ENCODE data around the gene B3GALT4. TPM values are rescaled to one million over a fixed set of nuclear protein-coding genes. Genes with fewer than 3 reads are reported as not detected.

B3GALT4 gene
- total RNA-seq, 1 donor from 2014 or later: 2.1 TPM

DNA sequence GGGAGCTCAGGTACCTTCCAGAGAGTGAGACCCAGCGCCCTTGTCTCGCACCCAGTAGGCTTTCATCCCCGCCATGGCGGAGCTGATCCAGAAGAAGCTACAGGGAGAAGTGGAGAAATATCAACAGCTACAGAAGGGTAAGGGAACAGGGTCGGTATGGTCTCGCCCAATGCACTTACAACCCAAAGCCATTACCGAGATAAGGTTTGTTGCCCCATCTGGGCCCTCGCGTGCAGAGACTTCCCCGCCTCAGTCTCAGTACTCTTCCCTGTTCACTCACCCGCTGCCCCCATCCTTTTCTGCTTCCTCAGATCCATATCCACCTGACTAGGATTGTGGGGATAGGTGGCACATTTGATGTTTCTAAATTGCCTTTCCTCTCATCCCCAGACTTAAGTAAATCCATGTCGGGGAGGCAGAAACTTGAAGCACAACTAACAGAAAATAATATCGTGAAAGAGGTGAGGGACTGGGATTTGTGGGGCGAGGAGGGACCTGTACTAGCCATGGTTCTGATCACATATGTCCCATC lies 12.9 kb downstream of the B3GALT4 start:
- peak overlapping the region; percentile 93 to 95 (median 93) for H3K9ac ChIP-seq (ENCODE audit: low read depth in 1 of 3, low read length in 3 of 3)
- peaks cover 54 to 56% (median 55%) of the 10 kb centered on the region in 3 donors for H3K36me3 ChIP-seq (ENCODE audit: control insufficient read depth in 3 of 3, insufficient read depth in 3 of 3, low read length in 3 of 3)
- H3K27me3 ChIP-seq (ENCODE audit: control insufficient read depth in 3 of 3, insufficient read depth in 3 of 3, low read length in 3 of 3): no peaks in the 10 kb centered on the region
- peak overlapping the region; percentile 80 for H3K27ac ChIP-seq (ENCODE audit: low read depth, low read length)
- peak overlapping the region; percentile 90 to 96 (median 95) for H3K4me3 ChIP-seq (ENCODE audit: low read length in 3 of 3)
- H3K9me3 ChIP-seq (ENCODE audit: control insufficient read depth in 3 of 3, low read length in 3 of 3): no peaks in the 10 kb centered on the region
- peaks cover 19 to 29% (median 23%) of the 10 kb centered on the region in 3 donors for H3K4me1 ChIP-seq (ENCODE audit: control insufficient read depth in 3 of 3, insufficient read depth in 3 of 3, low read length in 3 of 3)

DNA sequence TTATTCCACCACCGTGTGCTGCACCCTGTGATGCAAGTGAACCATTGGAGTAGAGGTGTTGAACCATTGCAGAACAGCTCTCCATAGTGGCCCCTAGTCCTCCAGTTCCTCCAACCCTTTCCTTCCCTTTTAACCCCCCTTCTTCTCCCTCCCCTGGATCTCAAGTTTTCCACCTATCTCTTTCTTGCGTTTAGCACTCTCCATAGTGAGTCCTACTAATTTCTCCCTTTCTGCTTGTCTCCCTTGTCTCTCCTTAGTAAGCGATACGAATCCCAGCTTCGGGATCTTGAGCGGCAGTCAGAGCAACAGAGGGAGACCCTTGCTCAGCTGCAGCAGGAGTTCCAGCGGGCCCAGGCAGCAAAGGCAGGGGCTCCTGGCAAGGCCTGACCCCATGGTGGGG lies 13.5 kb downstream of the B3GALT4 start:
- Histone ChIP-seq H3K4me3 (ENCODE audit: low read length in 3 of 3) (peak overlapping the region; percentile 90 to 96 (median 95)), H3K27ac (ENCODE audit: low read depth, low read length) (no peak overlapping the region)

GRCh38 chr6:33292996-33293682 lies 16.2 kb downstream of the B3GALT4 start:
- no peak overlapping the region for H3K4me3 ChIP-seq (ENCODE audit: low read length in 3 of 3)
- H3K9me3 ChIP-seq (ENCODE audit: control insufficient read depth in 3 of 3, low read length in 3 of 3): no peaks in the 10 kb centered on the region
- H3K27me3 ChIP-seq (ENCODE audit: control insufficient read depth in 3 of 3, insufficient read depth in 3 of 3, low read length in 3 of 3): no peaks in the 10 kb centered on the region
- no peak overlapping the region for H3K9ac ChIP-seq (ENCODE audit: low read depth in 1 of 3, low read length in 3 of 3)
- H3K27ac ChIP-seq (ENCODE audit: low read depth, low read length): no peak overlapping the region
- peaks cover 25 to 35% (median 26%) of the 10 kb centered on the region in 3 donors for H3K4me1 ChIP-seq (ENCODE audit: control insufficient read depth in 3 of 3, insufficient read depth in 3 of 3, low read length in 3 of 3)
- peaks cover 53 to 54% (median 53%) of the 10 kb centered on the region in 3 donors for H3K36me3 ChIP-seq (ENCODE audit: control insufficient read depth in 3 of 3, insufficient read depth in 3 of 3, low read length in 3 of 3)

More for the DNA sequence above, 13.5 kb downstream of the B3GALT4 start:
- H3K9me3 ChIP-seq (ENCODE audit: control insufficient read depth in 3 of 3, low read length in 3 of 3): no peaks in the 10 kb centered on the region
- peaks cover 58 to 61% (median 60%) of the 10 kb centered on the region in 3 donors for H3K36me3 ChIP-seq (ENCODE audit: control insufficient read depth in 3 of 3, insufficient read depth in 3 of 3, low read length in 3 of 3)
- H3K4me1 ChIP-seq (ENCODE audit: control insufficient read depth in 3 of 3, insufficient read depth in 3 of 3, low read length in 3 of 3): peaks cover 19 to 29% (median 23%) of the 10 kb centered on the region in 3 donors
- H3K9ac ChIP-seq (ENCODE audit: low read depth in 1 of 3, low read length in 3 of 3): peak overlapping the region; percentile 93 to 95 (median 93)
- no peaks in the 10 kb centered on the region for H3K27me3 ChIP-seq (ENCODE audit: control insufficient read depth in 3 of 3, insufficient read depth in 3 of 3, low read length in 3 of 3)

GRCh38 chr6:33294086-33294823 lies 17.3 kb downstream of the B3GALT4 start:
- Histone ChIP-seq H3K27ac (ENCODE audit: low read depth, low read length) (no peak overlapping the region), H3K9ac (ENCODE audit: low read depth in 1 of 3, low read length in 3 of 3) (no peak overlapping the region), H3K36me3 (ENCODE audit: control insufficient read depth in 3 of 3, insufficient read depth in 3 of 3, low read length in 3 of 3) (peaks cover 53% of the 10 kb centered on the region in 3 donors), H3K27me3 (ENCODE audit: control insufficient read depth in 3 of 3, insufficient read depth in 3 of 3, low read length in 3 of 3) (no peaks in the 10 kb centered on the region), H3K9me3 (ENCODE audit: control insufficient read depth in 3 of 3, low read length in 3 of 3) (no peaks in the 10 kb centered on the region), H3K4me1 (ENCODE audit: control insufficient read depth in 3 of 3, insufficient read depth in 3 of 3, low read length in 3 of 3) (peaks cover 21 to 27% (median 22%) of the 10 kb centered on the region in 3 donors), H3K4me3 (ENCODE audit: low read length in 3 of 3) (no peak overlapping the region)

DNA sequence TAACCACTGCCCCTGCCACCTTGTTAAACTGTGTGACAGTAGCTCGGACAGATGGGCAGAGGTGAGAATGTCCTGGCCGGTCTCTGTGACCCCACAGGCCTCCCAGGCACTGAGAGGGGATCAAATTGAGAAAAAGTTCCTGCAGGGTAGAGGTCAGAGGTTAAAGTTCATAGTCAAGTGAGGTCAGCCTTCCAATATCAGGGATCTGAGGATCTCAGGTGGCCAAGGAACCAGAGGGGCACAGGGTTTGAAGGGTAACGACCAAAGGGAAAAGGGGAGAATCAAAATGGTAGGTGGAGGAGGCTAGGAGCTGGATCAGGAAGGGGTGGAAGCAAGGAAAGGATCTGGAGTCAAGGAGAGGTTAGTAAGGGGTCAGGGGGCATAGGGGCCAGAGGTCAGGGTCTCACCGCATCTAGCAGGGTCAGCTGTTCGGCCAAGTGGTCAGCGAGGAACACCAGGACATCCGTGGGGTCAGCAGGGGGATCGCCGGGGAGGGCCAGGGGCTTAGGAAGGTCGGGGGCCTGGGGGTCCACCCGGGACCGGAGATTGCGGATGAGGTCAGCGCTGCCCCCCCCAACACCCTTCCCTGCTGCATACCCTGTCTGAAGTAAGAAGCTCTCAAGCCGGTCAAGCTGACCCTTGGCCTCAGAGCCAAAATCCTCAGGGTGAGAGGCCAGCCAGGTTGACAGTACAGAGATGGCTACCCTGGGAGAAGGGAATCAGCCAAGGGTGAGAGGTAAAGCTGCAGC lies 18.9 kb downstream of the B3GALT4 start:
- Histone ChIP-seq H3K9ac (ENCODE audit: low read depth in 1 of 3, low read length in 3 of 3) (no peak overlapping the region), H3K4me3 (ENCODE audit: low read length in 3 of 3) (no peak overlapping the region), H3K27ac (ENCODE audit: low read depth, low read length) (no peak overlapping the region), H3K9me3 (ENCODE audit: control insufficient read depth in 3 of 3, low read length in 3 of 3) (no peaks in the 10 kb centered on the region), H3K4me1 (ENCODE audit: control insufficient read depth in 3 of 3, insufficient read depth in 3 of 3, low read length in 3 of 3) (peaks cover 16 to 25% (median 17%) of the 10 kb centered on the region in 3 donors), H3K27me3 (ENCODE audit: control insufficient read depth in 3 of 3, insufficient read depth in 3 of 3, low read length in 3 of 3) (no peaks in the 10 kb centered on the region), H3K36me3 (ENCODE audit: control insufficient read depth in 3 of 3, insufficient read depth in 3 of 3, low read length in 3 of 3) (peaks cover 52 to 53% (median 53%) of the 10 kb centered on the region in 3 donors)

- H3K9ac ChIP-seq (ENCODE audit: low read depth in 1 of 3, low read length in 3 of 3): peak overlapping the region in 2 of 3 donors; percentile 62 to 76
- H3K4me1 ChIP-seq (ENCODE audit: control insufficient read depth in 3 of 3, insufficient read depth in 3 of 3, low read length in 3 of 3): peaks cover 16 to 25% (median 17%) of the 10 kb centered on the region in 3 donors
- H3K27me3 ChIP-seq (ENCODE audit: control insufficient read depth in 3 of 3, insufficient read depth in 3 of 3, low read length in 3 of 3): no peaks in the 10 kb centered on the region
- H3K9me3 ChIP-seq (ENCODE audit: control insufficient read depth in 3 of 3, low read length in 3 of 3): no peaks in the 10 kb centered on the region
- H3K4me3 ChIP-seq (ENCODE audit: low read length in 3 of 3): peak overlapping the region; percentile 52 to 98 (median 54)
- peaks cover 41 to 49% (median 43%) of the 10 kb centered on the region in 3 donors for H3K36me3 ChIP-seq (ENCODE audit: control insufficient read depth in 3 of 3, insufficient read depth in 3 of 3, low read length in 3 of 3)
- H3K27ac ChIP-seq (ENCODE audit: low read depth, low read length): peak overlapping the region; percentile 97
These were observed 20.0 kb downstream of the B3GALT4 start for GRCh38 chr6:33296797-33297405.

- H3K36me3 ChIP-seq (ENCODE audit: control insufficient read depth in 3 of 3, insufficient read depth in 3 of 3, low read length in 3 of 3): peaks cover 36 to 43% (median 37%) of the 10 kb centered on the region in 3 donors
- peak overlapping the region; percentile 43 to 76 (median 62) for H3K9ac ChIP-seq (ENCODE audit: low read depth in 1 of 3, low read length in 3 of 3)
- peak overlapping the region; percentile 97 for H3K27ac ChIP-seq (ENCODE audit: low read depth, low read length)
- H3K4me1 ChIP-seq (ENCODE audit: control insufficient read depth in 3 of 3, insufficient read depth in 3 of 3, low read length in 3 of 3): peaks cover 16 to 25% (median 17%) of the 10 kb centered on the region in 3 donors
- peak overlapping the region; percentile 52 to 98 (median 54) for H3K4me3 ChIP-seq (ENCODE audit: low read length in 3 of 3)
- H3K27me3 ChIP-seq (ENCODE audit: control insufficient read depth in 3 of 3, insufficient read depth in 3 of 3, low read length in 3 of 3): no peaks in the 10 kb centered on the region
- H3K9me3 ChIP-seq (ENCODE audit: control insufficient read depth in 3 of 3, low read length in 3 of 3): no peaks in the 10 kb centered on the region
These were observed 20.6 kb downstream of the B3GALT4 start for GRCh38 chr6:33297406-33297955.

DNA sequence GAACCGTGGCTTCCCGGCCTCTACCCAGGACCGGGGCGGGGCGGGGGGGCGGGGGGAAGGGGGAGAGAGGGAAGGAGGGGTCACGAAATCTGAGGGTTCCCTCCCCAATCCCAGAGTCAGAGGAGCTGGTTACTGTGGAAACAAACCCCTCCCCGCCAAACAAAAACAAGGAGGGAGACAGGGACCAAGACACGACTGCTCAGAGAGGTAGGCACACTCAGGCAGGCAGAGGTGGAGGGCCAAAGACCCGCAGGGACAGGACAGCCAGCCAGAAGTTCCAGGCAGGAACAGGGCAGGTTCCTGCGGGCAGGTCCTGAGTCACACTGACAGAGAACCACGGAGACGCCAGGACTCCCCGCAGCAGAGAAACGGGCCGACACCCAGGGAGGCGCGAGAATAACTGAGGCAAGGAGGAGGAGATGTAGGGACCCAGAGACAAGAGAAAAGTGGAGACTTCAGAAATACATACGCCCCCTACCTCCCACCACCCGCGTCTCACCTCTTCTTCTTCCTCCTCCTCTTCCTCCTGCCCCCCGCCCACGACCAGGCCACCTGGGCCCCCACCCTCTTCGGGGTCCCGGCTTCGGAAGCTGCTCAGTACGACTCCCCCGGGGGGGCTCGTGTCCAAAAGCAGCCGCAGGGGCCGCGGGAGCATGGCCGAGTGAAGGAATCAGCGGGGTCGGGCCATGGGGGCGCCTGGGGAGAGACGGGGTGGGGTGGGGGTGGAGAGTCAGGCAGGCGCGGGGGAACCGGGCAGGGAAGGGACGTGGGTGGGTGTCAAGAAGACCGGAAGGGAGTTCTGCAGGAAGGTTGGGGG lies 21.2 kb downstream of the B3GALT4 start:
- Histone ChIP-seq H3K36me3 (ENCODE audit: control insufficient read depth in 3 of 3, insufficient read depth in 3 of 3, low read length in 3 of 3) (peaks cover 29 to 36% (median 33%) of the 10 kb centered on the region in 3 donors), H3K27ac (ENCODE audit: low read depth, low read length) (peak overlapping the region; percentile 97), H3K9me3 (ENCODE audit: control insufficient read depth in 3 of 3, low read length in 3 of 3) (no peaks in the 10 kb centered on the region), H3K4me3 (ENCODE audit: low read length in 3 of 3) (peak overlapping the region; percentile 88 to 99 (median 98)), H3K9ac (ENCODE audit: low read depth in 1 of 3, low read length in 3 of 3) (peak overlapping the region; percentile 75 to 98 (median 98)), H3K4me1 (ENCODE audit: control insufficient read depth in 3 of 3, insufficient read depth in 3 of 3, low read length in 3 of 3) (peaks cover 16 to 25% (median 17%) of the 10 kb centered on the region in 3 donors), H3K27me3 (ENCODE audit: control insufficient read depth in 3 of 3, insufficient read depth in 3 of 3, low read length in 3 of 3) (no peaks in the 10 kb centered on the region)

Measured in skeletal muscle tissue (tissue), 4 donors.